GM15510 (cell line): ENCODE measurements around the gene CEP55.

ENCODE experiments used
- POLR2A ChIP-seq: IDR thresholded peaks from 3 replicates; pipeline ENCODE4 v1.6.1; 2011; ENCODE audit warnings: borderline replicate concordance; ENCODE audit not compliant: insufficient read length; ENCODE audit errors: extremely low read depth

Gene CEP55

GRCh38 chr10:93496322-93497041 lies at the start of gene CEP55:
TSS of gene CEP55 (plus strand) at chr10:93496612. CDS start at chr10:93500052, 3,440 bp downstream.
- TF ChIP-seq POLR2A: peak; percentile 90

GRCh38 chr10:93447019-93447418 lies 49.4 kb upstream of the CEP55 start:
- no peak for TF ChIP-seq POLR2A

- no peak for TF ChIP-seq POLR2A
Measured at GRCh38 chr10:93447970-93448369, 48.4 kb upstream of the CEP55 start.

GRCh38 chr10:93451244-93451947 lies 45.0 kb upstream of the CEP55 start:
- TF ChIP-seq POLR2A: no peak

- TF ChIP-seq POLR2A: no peak
Measured at GRCh38 chr10:93452143-93452542, 44.3 kb upstream of the CEP55 start.

GRCh38 chr10:93454146-93454545 lies 42.3 kb upstream of the CEP55 start:
- no peak for TF ChIP-seq POLR2A

GRCh38 chr10:93454736-93455135 lies 41.7 kb upstream of the CEP55 start:
- TF ChIP-seq POLR2A: no peak

- no peak for TF ChIP-seq POLR2A
Measured at GRCh38 chr10:93456480-93456879, 39.9 kb upstream of the CEP55 start.

GRCh38 chr10:93457511-93457910 lies 38.9 kb upstream of the CEP55 start:
- no peak for TF ChIP-seq POLR2A

- no peak for TF ChIP-seq POLR2A
Measured at GRCh38 chr10:93458821-93459257, 37.6 kb upstream of the CEP55 start.

- no peak for TF ChIP-seq POLR2A
Measured at GRCh38 chr10:93459466-93459865, 36.9 kb upstream of the CEP55 start.

GRCh38 chr10:93461109-93461806 lies 35.2 kb upstream of the CEP55 start:
- TF ChIP-seq POLR2A: no peak

GRCh38 chr10:93461807-93462178 lies 34.6 kb upstream of the CEP55 start:
- no peak for TF ChIP-seq POLR2A

- TF ChIP-seq POLR2A: no peak
Measured at GRCh38 chr10:93462371-93462770, 34.0 kb upstream of the CEP55 start.

- TF ChIP-seq POLR2A: no peak
Measured at GRCh38 chr10:93462881-93463280, 33.5 kb upstream of the CEP55 start.

- no peak for TF ChIP-seq POLR2A
Measured at GRCh38 chr10:93463723-93464476, 32.5 kb upstream of the CEP55 start.
